Caco-2 (cell line): Measurements from ENCODE around the gene TRAF2. TPM values are rescaled to one million over a fixed set of nuclear protein-coding genes. Genes with fewer than 3 reads are reported as not detected.

Experiments used
- BruUV-seq: library from RNA; stranded (reverse); fragments of 400-500 nt; replicated peaks from 2 replicates; lab custom pipeline; 2021; lab: Mats Ljungman, UMichigan
- CTCF ChIA-PET: fragments of 300-600 bp; sonication (Branson Sonifier 250); formaldehyde crosslinking; loops from one replicate; lab custom pipeline; 2022; ENCODE audit warnings: antibody characterized with exemption; lab: Charles Lee
- POLR2A ChIA-PET: fragments of 300-600 bp; sonication (Branson Sonifier 250); formaldehyde crosslinking; loops from one replicate; lab custom pipeline; 2022; ENCODE audit warnings: antibody characterized with exemption; lab: Charles Lee
- DNase-seq, 2 experiments: peaks; one replicate each; pipeline versions ENCODE4 v3.0.0 to v3.0.0-alpha.2; 2020 to 2022
- H3K27me3 ChIP-seq: replicated peaks from 2 replicates; pipeline ENCODE4 v1.6.0; 2011; ENCODE audit warnings: low read length; ENCODE audit not compliant: control insufficient read depth, insufficient read depth
- H3K36me3 ChIP-seq: 2 replicates; pipeline ENCODE4 v1.5.1; 2011; ENCODE audit warnings: low read length; ENCODE audit not compliant: control insufficient read depth, insufficient read depth
- H3K4me1 ChIP-seq: fragments of 250-450 bp; sonication (Bioruptor Pico); 2 replicates; pipeline ENCODE4 v1.5.1; 2020; ENCODE audit warnings: mild to moderate bottlenecking
- H3K4me3 ChIP-seq: 2 replicates; pipeline ENCODE4 v1.5.1; 2011; ENCODE audit warnings: low read depth, mild to moderate bottlenecking, control low read depth, low read length
- H3K9me3 ChIP-seq: fragments of 250-450 bp; sonication (Bioruptor Pico); 2 replicates; pipeline ENCODE4 v1.5.1; 2020; ENCODE audit warnings: mild to moderate bottlenecking, moderate library complexity
- H3K27ac Mint-ChIP-seq: one replicate; pipeline ENCODE4 v1.8.0; 2022; ENCODE audit warnings: mixed read lengths; ENCODE audit not compliant: unreplicated experiment
- H3K27me3 Mint-ChIP-seq: one replicate; pipeline ENCODE4 v1.8.0; 2022; ENCODE audit warnings: mixed read lengths; ENCODE audit not compliant: insufficient read depth, unreplicated experiment
- H3K36me3 Mint-ChIP-seq: one replicate; pipeline ENCODE4 v1.8.0; 2022; ENCODE audit warnings: mild to moderate bottlenecking, mixed read lengths; ENCODE audit not compliant: insufficient read depth, unreplicated experiment
- H3K4me1 Mint-ChIP-seq: one replicate; pipeline ENCODE4 v1.8.0; 2022; ENCODE audit warnings: low read depth, mixed read lengths; ENCODE audit not compliant: unreplicated experiment
- H3K4me3 Mint-ChIP-seq: one replicate; pipeline ENCODE4 v1.8.0; 2022; ENCODE audit warnings: mild to moderate bottlenecking, moderate library complexity, mixed read lengths; ENCODE audit not compliant: unreplicated experiment
- H3K9me3 Mint-ChIP-seq: one replicate; pipeline ENCODE4 v1.8.0; 2022; ENCODE audit warnings: mixed read lengths; ENCODE audit not compliant: unreplicated experiment
- intact Hi-C: fragments of 100-400 bp; cut with micrococcal nuclease; formaldehyde crosslinking; loops from one replicate; pipeline ENCODE4 v1.10.0; 2022; ENCODE audit not compliant: unreplicated experiment
- total RNA-seq: library from RNA; stranded (reverse); gene quantifications from 2 replicates; pipeline ENCODE4 v1.2.3, GENCODE V29; 2022
- TF ChIP-seq, protein P1 (sequence below), 2 experiments: fragments of 200-600 bp in 1 of 2; IDR thresholded peaks; 1 replicate in 1 of 2; 2 replicates in 1 of 2; pipeline versions ENCODE4 v1.5.1 to v1.8.0; 2011 to 2022; ENCODE audit warnings: antibody characterized with exemption in 1 of 2, control low read depth in 1 of 2, inconsistent platforms in 1 of 2, low read depth in 1 of 2, low read length in 1 of 2, mild to moderate bottlenecking in 1 of 2, moderate library complexity in 1 of 2; ENCODE audit not compliant: insufficient read depth in 1 of 2, severe bottlenecking in 1 of 2, unreplicated experiment in 1 of 2

Gene TRAF2
- total RNA-seq, 1 experiment from 2014 or later, result 41.7 TPM

DNA sequence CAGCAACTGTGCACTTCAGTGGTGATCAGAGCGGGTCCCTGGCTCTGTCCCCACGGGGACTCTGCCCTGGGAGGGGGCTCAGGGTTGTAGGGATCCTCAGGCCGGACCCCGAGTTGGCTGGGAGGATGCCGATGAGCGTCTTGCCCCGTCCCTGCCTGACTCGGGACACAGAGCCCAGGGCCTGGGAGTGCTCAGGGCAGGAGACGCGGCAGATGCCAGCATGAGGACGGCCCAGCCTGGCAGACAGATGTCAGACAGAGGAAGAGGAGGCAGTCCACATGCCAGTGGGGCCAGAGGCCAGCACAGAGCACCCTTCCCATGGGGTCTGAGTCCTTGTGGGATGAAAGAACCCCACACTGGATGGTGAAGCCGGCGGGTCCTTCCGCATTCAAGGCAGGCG, 77.0 kb downstream of the TRAF2 start:
- Histone ChIP-seq H3K4me3 (no peak overlapping the region), H3K36me3 (no peaks in the 10 kb centered on the region), H3K4me1 (peaks cover 18% of the 10 kb centered on the region), H3K27me3 (no peaks in the 10 kb centered on the region), H3K9me3 (no peaks in the 10 kb centered on the region)
- intact Hi-C loops, result no loop called here
- ChIA-PET POLR2A (no interaction called here), CTCF (no interaction called here)
- Mint-ChIP-seq H3K27ac (peak overlapping the region; percentile 15), H3K4me1 (no peaks in the 10 kb centered on the region), H3K9me3 (no peaks in the 10 kb centered on the region), H3K36me3 (peaks cover 11% of the 10 kb centered on the region), H3K4me3 (no peak overlapping the region), H3K27me3 (no peaks in the 10 kb centered on the region)
- TF ChIP-seq, protein P1, sequence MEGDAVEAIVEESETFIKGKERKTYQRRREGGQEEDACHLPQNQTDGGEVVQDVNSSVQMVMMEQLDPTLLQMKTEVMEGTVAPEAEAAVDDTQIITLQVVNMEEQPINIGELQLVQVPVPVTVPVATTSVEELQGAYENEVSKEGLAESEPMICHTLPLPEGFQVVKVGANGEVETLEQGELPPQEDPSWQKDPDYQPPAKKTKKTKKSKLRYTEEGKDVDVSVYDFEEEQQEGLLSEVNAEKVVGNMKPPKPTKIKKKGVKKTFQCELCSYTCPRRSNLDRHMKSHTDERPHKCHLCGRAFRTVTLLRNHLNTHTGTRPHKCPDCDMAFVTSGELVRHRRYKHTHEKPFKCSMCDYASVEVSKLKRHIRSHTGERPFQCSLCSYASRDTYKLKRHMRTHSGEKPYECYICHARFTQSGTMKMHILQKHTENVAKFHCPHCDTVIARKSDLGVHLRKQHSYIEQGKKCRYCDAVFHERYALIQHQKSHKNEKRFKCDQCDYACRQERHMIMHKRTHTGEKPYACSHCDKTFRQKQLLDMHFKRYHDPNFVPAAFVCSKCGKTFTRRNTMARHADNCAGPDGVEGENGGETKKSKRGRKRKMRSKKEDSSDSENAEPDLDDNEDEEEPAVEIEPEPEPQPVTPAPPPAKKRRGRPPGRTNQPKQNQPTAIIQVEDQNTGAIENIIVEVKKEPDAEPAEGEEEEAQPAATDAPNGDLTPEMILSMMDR (IDR thresholded peaks at IDR 0.05; ENCODE audit: insufficient read depth in 1 of 2, low read depth in 1 of 2, low read length in 1 of 2, severe bottlenecking in 1 of 2, unreplicated experiment in 1 of 2), result no peak
- no peak for DNase-seq
- no TSS peak for BruUV-seq

DNA sequence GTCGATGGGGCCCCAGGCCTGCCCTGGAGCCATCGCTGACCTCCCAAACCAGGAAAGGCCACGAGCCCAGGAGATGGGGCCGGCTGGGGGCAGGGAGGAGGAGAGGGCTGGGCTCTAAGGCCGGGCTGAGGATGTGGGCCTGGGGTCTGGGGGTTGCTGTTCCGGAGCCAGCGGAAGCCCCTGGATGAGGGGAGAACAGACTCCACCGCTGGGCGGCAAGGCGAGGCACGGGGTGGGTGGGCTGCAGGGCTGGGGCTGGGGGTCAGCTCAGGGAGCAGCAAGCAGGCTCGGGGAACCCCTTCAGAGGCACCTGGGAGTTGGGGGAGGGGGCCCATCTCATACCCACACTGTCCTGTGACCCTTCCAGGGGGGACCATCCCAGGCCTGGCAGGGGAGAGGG, 77.4 kb downstream of the TRAF2 start:
- no peak overlapping the region for H3K4me3 ChIP-seq
- TF ChIP-seq, protein P1 (IDR thresholded peaks at IDR 0.05; ENCODE audit: insufficient read depth in 1 of 2, low read depth in 1 of 2, low read length in 1 of 2, severe bottlenecking in 1 of 2, unreplicated experiment in 1 of 2), result no peak
- Mint-ChIP-seq H3K4me3 (no peak overlapping the region), H3K4me1 (no peaks in the 10 kb centered on the region), H3K36me3 (peaks cover 11% of the 10 kb centered on the region), H3K27me3 (no peaks in the 10 kb centered on the region), H3K27ac (no peak overlapping the region), H3K9me3 (no peaks in the 10 kb centered on the region)
- ChIA-PET CTCF (no interaction called here), POLR2A (no interaction called here)
- no peaks in the 10 kb centered on the region for H3K9me3 ChIP-seq
- no peaks in the 10 kb centered on the region for H3K27me3 ChIP-seq
- DNase-seq, result no peak
- intact Hi-C loops, result no loop called here
- H3K4me1 ChIP-seq, result peaks cover 18% of the 10 kb centered on the region
- BruUV-seq, result no TSS peak
- H3K36me3 ChIP-seq, result no peaks in the 10 kb centered on the region

DNA sequence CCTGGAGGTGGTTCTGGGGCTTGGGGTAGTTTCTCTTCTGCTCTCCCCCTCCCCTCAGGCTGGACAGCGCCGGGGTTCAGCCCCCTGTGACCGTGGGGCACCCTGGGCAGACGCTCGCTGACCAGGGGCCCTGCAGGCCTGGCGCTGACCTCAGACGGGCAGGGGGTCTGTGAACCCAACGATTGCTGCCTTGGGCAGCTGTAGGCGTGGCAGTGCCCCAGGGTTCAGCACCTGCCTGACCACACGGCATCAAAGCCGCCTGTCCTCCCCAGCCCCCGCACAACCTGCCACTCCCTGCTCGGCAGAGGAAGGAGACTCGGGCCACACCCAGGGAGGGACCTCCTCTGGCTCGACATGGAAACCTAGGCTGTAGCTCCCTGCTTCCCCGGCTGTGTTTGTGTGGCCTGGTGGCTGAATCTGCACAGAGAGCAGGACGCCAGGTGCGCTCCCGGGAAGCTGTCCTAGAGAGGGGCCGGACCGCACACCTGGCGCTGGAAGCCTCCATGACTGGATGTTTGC, 77.9 kb downstream of the TRAF2 start:
- H3K27me3 Mint-ChIP-seq, result no peaks in the 10 kb centered on the region
- peaks cover 11% of the 10 kb centered on the region for H3K36me3 Mint-ChIP-seq
- H3K9me3 Mint-ChIP-seq, result no peaks in the 10 kb centered on the region
- Histone ChIP-seq H3K36me3 (no peaks in the 10 kb centered on the region), H3K4me1 (peaks cover 18% of the 10 kb centered on the region), H3K9me3 (no peaks in the 10 kb centered on the region), H3K4me3 (no peak overlapping the region), H3K27me3 (no peaks in the 10 kb centered on the region)
- no peaks in the 10 kb centered on the region for H3K4me1 Mint-ChIP-seq
- ChIA-PET POLR2A (no interaction called here), CTCF (no interaction called here)
- intact Hi-C loops, result no loop called here
- DNase-seq, result peak in 1 of 2 experiments; percentile 78
- TF ChIP-seq, protein P1 (IDR thresholded peaks at IDR 0.05; ENCODE audit: insufficient read depth in 1 of 2, low read depth in 1 of 2, low read length in 1 of 2, severe bottlenecking in 1 of 2, unreplicated experiment in 1 of 2), result no peak
- BruUV-seq, result no TSS peak
- no peak overlapping the region for H3K4me3 Mint-ChIP-seq
- no peak overlapping the region for H3K27ac Mint-ChIP-seq
